ENCODE results near the gene IFIH1.

DNA sequence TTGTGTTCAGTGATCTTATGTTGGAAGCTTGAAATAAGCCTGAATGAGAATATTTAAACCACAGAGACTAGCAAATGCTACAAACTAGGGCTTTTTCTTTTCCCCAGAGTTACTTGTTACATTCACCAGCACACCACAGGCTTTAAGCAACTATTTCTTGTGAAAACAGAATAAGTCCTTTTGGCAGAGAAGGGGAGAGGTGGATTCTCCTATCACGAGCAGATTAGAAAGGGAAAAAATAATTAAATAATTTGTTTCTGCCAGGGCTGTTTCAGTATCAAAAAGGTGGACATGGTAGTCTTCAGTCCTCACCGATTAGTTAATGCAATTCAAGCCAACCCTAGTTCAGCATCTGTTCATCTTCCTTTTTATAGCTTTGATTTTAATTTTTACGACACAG, 12.6 kb downstream of the IFIH1 start:
- TF ChIP-seq, protein P1, sequence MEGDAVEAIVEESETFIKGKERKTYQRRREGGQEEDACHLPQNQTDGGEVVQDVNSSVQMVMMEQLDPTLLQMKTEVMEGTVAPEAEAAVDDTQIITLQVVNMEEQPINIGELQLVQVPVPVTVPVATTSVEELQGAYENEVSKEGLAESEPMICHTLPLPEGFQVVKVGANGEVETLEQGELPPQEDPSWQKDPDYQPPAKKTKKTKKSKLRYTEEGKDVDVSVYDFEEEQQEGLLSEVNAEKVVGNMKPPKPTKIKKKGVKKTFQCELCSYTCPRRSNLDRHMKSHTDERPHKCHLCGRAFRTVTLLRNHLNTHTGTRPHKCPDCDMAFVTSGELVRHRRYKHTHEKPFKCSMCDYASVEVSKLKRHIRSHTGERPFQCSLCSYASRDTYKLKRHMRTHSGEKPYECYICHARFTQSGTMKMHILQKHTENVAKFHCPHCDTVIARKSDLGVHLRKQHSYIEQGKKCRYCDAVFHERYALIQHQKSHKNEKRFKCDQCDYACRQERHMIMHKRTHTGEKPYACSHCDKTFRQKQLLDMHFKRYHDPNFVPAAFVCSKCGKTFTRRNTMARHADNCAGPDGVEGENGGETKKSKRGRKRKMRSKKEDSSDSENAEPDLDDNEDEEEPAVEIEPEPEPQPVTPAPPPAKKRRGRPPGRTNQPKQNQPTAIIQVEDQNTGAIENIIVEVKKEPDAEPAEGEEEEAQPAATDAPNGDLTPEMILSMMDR (IDR thresholded peaks at IDR 0.05), result no peak
- no peak for TF ChIP-seq POLR2A (IDR thresholded peaks at IDR 0.05)
